BE2C (cell line): Measurements from ENCODE around the gene CAMK1D.
"Not testable (repeated sequence)": the region's sequence is repeated elsewhere in the genome, so short reads cannot be mapped to it uniquely, and the experiment has no call there.

Experiments used
- DNase-seq: peaks from one replicate; pipeline ENCODE4 v3.0.0-alpha.2; 2020
- H3K27me3 ChIP-seq: fragments of 250-450 bp; sonication (Bioruptor Pico); 2 replicates; pipeline ENCODE4 v1.5.1; 2020; ENCODE audit warnings: mild to moderate bottlenecking
- H3K36me3 ChIP-seq: fragments of 250-450 bp; sonication (Bioruptor Pico); 2 replicates; pipeline ENCODE4 v1.5.1; 2020; ENCODE audit warnings: mild to moderate bottlenecking
- H3K4me1 ChIP-seq: fragments of 250-450 bp; sonication (Bioruptor Pico); 2 replicates; pipeline ENCODE4 v1.5.1; 2020
- H3K4me3 ChIP-seq: 2 replicates; pipeline ENCODE4 v1.5.1; 2011; ENCODE audit warnings: low read depth, low read length
- H3K9me3 ChIP-seq: fragments of 250-450 bp; sonication (Bioruptor Pico); 2 replicates; pipeline ENCODE4 v1.5.1; 2020
- CTCF ChIP-seq: IDR thresholded peaks from 2 replicates; pipeline ENCODE4 v1.5.1; 2012; ENCODE audit warnings: mild to moderate bottlenecking, low read depth, low read length

CAMK1D gene

GRCh38 chr10:12742771-12743170, 393.4 kb downstream of the CAMK1D start:
- Histone ChIP-seq H3K9me3 (no peaks in the 10 kb centered on the region), H3K27me3 (no peaks in the 10 kb centered on the region), H3K4me1 (no peaks in the 10 kb centered on the region), H3K36me3 (no peaks in the 10 kb centered on the region), H3K4me3 (no peak overlapping the region)
- no peak for TF ChIP-seq CTCF
- no peak for DNase-seq

GRCh38 chr10:12743466-12743865, 394.1 kb downstream of the CAMK1D start:
- not testable (repeated sequence) for H3K36me3 ChIP-seq

GRCh38 chr10:12743941-12744340, 394.6 kb downstream of the CAMK1D start:
- DNase-seq: no peak
- Histone ChIP-seq H3K27me3 (no peaks in the 10 kb centered on the region), H3K36me3 (no peaks in the 10 kb centered on the region), H3K9me3 (no peaks in the 10 kb centered on the region), H3K4me3 (no peak overlapping the region), H3K4me1 (no peaks in the 10 kb centered on the region)
- TF ChIP-seq CTCF: no peak

More at GRCh38 chr10:12743466-12743865, 394.1 kb downstream of the CAMK1D start:
- not testable (repeated sequence) for H3K9me3 ChIP-seq, DNase-seq, H3K27me3 ChIP-seq, H3K4me3 ChIP-seq, H3K4me1 ChIP-seq

- Histone ChIP-seq H3K4me1 (no peaks in the 10 kb centered on the region), H3K4me3 (no peak overlapping the region), H3K27me3 (no peaks in the 10 kb centered on the region), H3K36me3 (no peaks in the 10 kb centered on the region), H3K9me3 (no peaks in the 10 kb centered on the region)
- no peak for TF ChIP-seq CTCF
- no peak for DNase-seq
Observed at GRCh38 chr10:12748186-12748585, 398.8 kb downstream of the CAMK1D start.

- no peak for TF ChIP-seq CTCF
- no peak overlapping the region for H3K4me3 ChIP-seq
Observed at GRCh38 chr10:12749760-12750478, 400.6 kb downstream of the CAMK1D start.

GRCh38 chr10:12750526-12751201, 401.3 kb downstream of the CAMK1D start:
- no peaks in the 10 kb centered on the region for H3K27me3 ChIP-seq
- H3K4me3 ChIP-seq: no peak overlapping the region
- no peaks in the 10 kb centered on the region for H3K36me3 ChIP-seq
- no peaks in the 10 kb centered on the region for H3K4me1 ChIP-seq
- no peak for TF ChIP-seq CTCF
- no peaks in the 10 kb centered on the region for H3K9me3 ChIP-seq
- DNase-seq: no peak

More at GRCh38 chr10:12749760-12750478, 400.6 kb downstream of the CAMK1D start:
- no peak for DNase-seq
- Histone ChIP-seq H3K36me3 (no peaks in the 10 kb centered on the region), H3K9me3 (no peaks in the 10 kb centered on the region), H3K27me3 (no peaks in the 10 kb centered on the region), H3K4me1 (no peaks in the 10 kb centered on the region)
